Measurements from ENCODE around the gene HSD17B11. TPM values are rescaled to one million over a fixed set of nuclear protein-coding genes. Genes with fewer than 3 reads are reported as not detected.

The HSD17B11 gene
- total and polyA plus RNA-seq, 2 of the 8 experiments (the other 6 are each of a cell fraction or from before 2014, with no cell fraction given) = 6.0 to 9.0 TPM

DNA sequence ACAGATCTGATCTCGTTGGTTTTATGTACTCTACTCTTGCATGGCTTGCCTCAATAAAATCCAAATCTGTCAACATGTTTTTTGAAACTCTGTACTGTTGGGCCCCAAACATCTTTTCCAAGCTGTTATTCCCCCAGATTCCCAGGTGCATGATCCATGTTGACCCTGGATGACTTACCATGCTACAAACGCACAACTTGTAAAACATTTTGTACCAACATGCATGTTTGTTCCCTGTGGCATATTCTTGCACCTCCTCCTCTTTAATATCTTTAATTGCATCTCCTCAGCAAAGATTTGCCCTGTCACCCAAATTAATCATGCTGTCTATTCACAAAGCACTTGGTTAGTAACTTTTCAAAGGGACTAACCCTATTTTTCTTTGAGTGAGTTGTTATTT, 92.6 kb downstream of the HSD17B11 start (continued):
- TF ChIP-seq CTCF (IDR thresholded peaks at IDR 0.05; ENCODE audit: control extremely low read depth in 1 of 3, insufficient read depth in 1 of 3, low read depth in 1 of 3, low read length in 3 of 3) (no peak), CHD7 (IDR thresholded peaks at IDR 0.05; ENCODE audit: insufficient replicate concordance, low read length) (no peak), SP1 (IDR thresholded peaks at IDR 0.05; ENCODE audit: low read depth, low read length) (no peak), JUN (IDR thresholded peaks at IDR 0.05; ENCODE audit: low read depth, low read length) (no peak), POU5F1 (IDR thresholded peaks at IDR 0.05; ENCODE audit: low read depth, low read length) (no peak), BRCA1 (IDR thresholded peaks at IDR 0.05; ENCODE audit: low read depth, low read length) (no peak), TEAD4 (IDR thresholded peaks at IDR 0.05; ENCODE audit: low read depth, low read length) (no peak), SIX5 (IDR thresholded peaks at IDR 0.05; ENCODE audit: low read depth, low read length) (no peak)

Data from H1 (cell line).